AML-193 (cell line): Measurements from ENCODE around the gene BIVM.

ENCODE experiments used
- DNase-seq, 2 experiments: peaks; one replicate each; lab custom pipeline; 2025; lab: John Stamatoyannopoulos, UW

Gene BIVM

GRCh38 chr13:102788683-102789082, 10.2 kb upstream of the BIVM start:
- DNase-seq, result no peak

- no peak for DNase-seq
These were observed 6.5 kb upstream of the BIVM start for GRCh38 chr13:102792396-102792795.

GRCh38 chr13:102793611-102794355, 5.1 kb upstream of the BIVM start:
- no peak for DNase-seq

- no peak for DNase-seq
These were observed 666 bp downstream of the BIVM start for GRCh38 chr13:102799426-102800144.

- DNase-seq, result peak; percentile 44 to 54
These were observed 1.5 kb downstream of the BIVM start for GRCh38 chr13:102800145-102801041.

- no peak for DNase-seq
These were observed 6.8 kb downstream of the BIVM start for GRCh38 chr13:102805680-102806079.

- no peak for DNase-seq
These were observed 8.8 kb downstream of the BIVM start for GRCh38 chr13:102807699-102808098.

GRCh38 chr13:102812611-102813287, 13.8 kb downstream of the BIVM start:
- no peak for DNase-seq

- DNase-seq, result no peak
These were observed 15.2 kb downstream of the BIVM start for GRCh38 chr13:102814025-102814607.

- no peak for DNase-seq
These were observed 15.9 kb downstream of the BIVM start for GRCh38 chr13:102814793-102815192.

GRCh38 chr13:102815788-102816187, 16.9 kb downstream of the BIVM start:
- no peak for DNase-seq

- no peak for DNase-seq
These were observed 17.8 kb downstream of the BIVM start for GRCh38 chr13:102816708-102817107.

GRCh38 chr13:102817241-102817640, 18.3 kb downstream of the BIVM start:
- no peak for DNase-seq

- DNase-seq, result no peak
These were observed 19.0 kb downstream of the BIVM start for GRCh38 chr13:102817907-102818306.

- DNase-seq, result no peak
These were observed 26.5 kb downstream of the BIVM start for GRCh38 chr13:102825400-102825799.

GRCh38 chr13:102825921-102826706, 27.2 kb downstream of the BIVM start:
- no peak for DNase-seq

- DNase-seq, result no peak
These were observed 31.7 kb downstream of the BIVM start for GRCh38 chr13:102830646-102831045.

- no peak for DNase-seq
These were observed 37.6 kb downstream of the BIVM start for GRCh38 chr13:102836471-102836870.

- DNase-seq, result no peak
These were observed 39.4 kb downstream of the BIVM start for GRCh38 chr13:102838273-102838672.

- no peak for DNase-seq
These were observed 40.1 kb downstream of the BIVM start for GRCh38 chr13:102838982-102839381.

GRCh38 chr13:102839462-102839861, 40.5 kb downstream of the BIVM start:
- no peak for DNase-seq
